ENCODE data around the gene EARS2. TPM values are rescaled to one million over a fixed set of nuclear protein-coding genes. Genes with fewer than 3 reads are reported as not detected.
"Not testable (repeated sequence)": the region's sequence is repeated elsewhere in the genome, so short reads cannot be mapped to it uniquely, and the experiment has no call there.

The EARS2 gene
- total RNA-seq, 1 experiment from 2014 or later = 50.1 TPM

- Histone ChIP-seq H2AK5ac (ENCODE audit: insufficient read length, low read length) (no peak overlapping the region), H3K9ac (ENCODE audit: extremely low read depth, insufficient read length, low read length) (no peak overlapping the region), H3K79me1 (ENCODE audit: insufficient read depth, low read depth, low read length, poor library complexity, severe bottlenecking) (peaks cover 6% of the 10 kb centered on the region), H2BK12ac (ENCODE audit: insufficient read length, low read depth, low read length) (no peak overlapping the region), H3K18ac (ENCODE audit: insufficient read length, low read depth, low read length) (no peak overlapping the region), H3K27ac (ENCODE audit: insufficient read length, low read depth, low read length) (no peak overlapping the region), H3K23ac (ENCODE audit: insufficient read length, low read depth, low read length) (no peak overlapping the region), H4K91ac (ENCODE audit: insufficient read length, low read depth, low read length) (no peak overlapping the region), H2BK5ac (ENCODE audit: insufficient read length, low read length) (no peak overlapping the region), H3T11ph (ENCODE audit: low read length) (no peak overlapping the region), H4K8ac (replicated peaks; ENCODE audit: insufficient read length, low read depth, low read length) (no peak overlapping the region), H4K5ac (ENCODE audit: insufficient read length, low read depth, low read length) (no peak overlapping the region), H2BK20ac (ENCODE audit: low read depth, low read length, poor library complexity, severe bottlenecking) (no peak overlapping the region), H3K79me2 (ENCODE audit: insufficient read depth, low read length) (peaks cover 24% of the 10 kb centered on the region; the same call in 1 of the 2 replicates), H3K4ac (ENCODE audit: low read depth, low read length) (no peak overlapping the region), H3K56ac (ENCODE audit: insufficient read length, low read depth, low read length) (no peak overlapping the region), H3K23me2 (ENCODE audit: insufficient read length, low read depth, low read length, poor library complexity, severe bottlenecking) (peaks cover 14% of the 10 kb centered on the region), H3K9me3 (ENCODE audit: control insufficient read depth, low read depth, low read length) (no peaks in the 10 kb centered on the region), H3K4me2 (ENCODE audit: insufficient read depth, insufficient read length, low read length) (no peak overlapping the region), H3K4me1 (ENCODE audit: insufficient read depth, low read length) (no peaks in the 10 kb centered on the region), H3K27me3 (ENCODE audit: insufficient read depth, low read length) (no peaks in the 10 kb centered on the region), H2AFZ (ENCODE audit: low read length) (no peak overlapping the region), H4K20me1 (ENCODE audit: control insufficient read depth, insufficient read depth, insufficient read length) (no peaks in the 10 kb centered on the region), H3K14ac (ENCODE audit: insufficient read depth, low read length) (no peak overlapping the region), H2BK15ac (ENCODE audit: low read depth, low read length) (no peak overlapping the region), H2BK120ac (ENCODE audit: low read depth, low read length, poor library complexity, severe bottlenecking) (no peak overlapping the region)
- H3K27ac Mint-ChIP-seq = peak overlapping the region in 1 of 3 experiments; percentile 16; a peak in 2 of 7 replicates
- peaks cover 14 to 16% of the 10 kb centered on the region in 2 experiments for H3K4me1 Mint-ChIP-seq
- peaks cover 11 to 37% (median 24%) of the 10 kb centered on the region in 3 experiments; a peak in 6 of 7 replicates for H3K36me3 Mint-ChIP-seq (ENCODE audit: insufficient read depth in 1 of 3, low read depth in 3 of 3)
- peaks cover 0 to 7% of the 10 kb centered on the region in 2 experiments; a peak in 1 of 5 replicates for H3K9me3 Mint-ChIP-seq
- no peak for DNase-seq
- WGBS (ENCODE audit: extremely low coverage, insufficient read length, low lambda C conversion rate) = no CpG with 5 or more reads among the region's 7 CpGs
- no peaks in the 10 kb centered on the region for H3K27me3 Mint-ChIP-seq (ENCODE audit: low read depth)
- no peak overlapping the region; a peak in 1 of 5 replicates for H3K4me3 Mint-ChIP-seq
- no peak for TF ChIP-seq CTCF (conservative IDR thresholded peaks at IDR 0.05)
Observed at GRCh38 chr16:23511731-23512130, 45.4 kb downstream of the EARS2 start.

- not testable (repeated sequence) for H2BK12ac ChIP-seq (ENCODE audit: insufficient read length, low read depth, low read length); H3K27me3 Mint-ChIP-seq (ENCODE audit: low read depth); H3K9me3 ChIP-seq (ENCODE audit: control insufficient read depth, low read depth, low read length); H3K9ac ChIP-seq (ENCODE audit: extremely low read depth, insufficient read length, low read length); H2AK5ac ChIP-seq (ENCODE audit: insufficient read length, low read length); H3K18ac ChIP-seq (ENCODE audit: insufficient read length, low read depth, low read length); H2BK20ac ChIP-seq (ENCODE audit: low read depth, low read length, poor library complexity, severe bottlenecking); H3K27ac ChIP-seq (ENCODE audit: insufficient read length, low read depth, low read length); H3K56ac ChIP-seq (ENCODE audit: insufficient read length, low read depth, low read length); H3K9me3 Mint-ChIP-seq; H4K20me1 ChIP-seq (ENCODE audit: control insufficient read depth, insufficient read depth, insufficient read length); H2BK120ac ChIP-seq (ENCODE audit: low read depth, low read length, poor library complexity, severe bottlenecking); H3T11ph ChIP-seq (ENCODE audit: low read length); H3K23ac ChIP-seq (ENCODE audit: insufficient read length, low read depth, low read length); H4K91ac ChIP-seq (ENCODE audit: insufficient read length, low read depth, low read length); H3K14ac ChIP-seq (ENCODE audit: insufficient read depth, low read length); DNase-seq; H2BK5ac ChIP-seq (ENCODE audit: insufficient read length, low read length); H3K27me3 ChIP-seq (ENCODE audit: insufficient read depth, low read length); H2BK15ac ChIP-seq (ENCODE audit: low read depth, low read length); H4K8ac ChIP-seq (replicated peaks; ENCODE audit: insufficient read length, low read depth, low read length); H3K4me1 ChIP-seq (ENCODE audit: insufficient read depth, low read length); H2AFZ ChIP-seq (ENCODE audit: low read length); H4K5ac ChIP-seq (ENCODE audit: insufficient read length, low read depth, low read length); H3K4ac ChIP-seq (ENCODE audit: low read depth, low read length)
- H3K23me2 ChIP-seq (ENCODE audit: insufficient read length, low read depth, low read length, poor library complexity, severe bottlenecking) = peaks cover 14% of the 10 kb centered on the region
- Mint-ChIP-seq H3K4me3 (peak overlapping the region; percentile 69 to 85), H3K36me3 (ENCODE audit: insufficient read depth in 1 of 3, low read depth in 3 of 3) (peaks cover 13 to 35% (median 31%) of the 10 kb centered on the region in 3 experiments; a peak in 6 of 7 replicates), H3K27ac (peak overlapping the region in 1 of 3 experiments; percentile 80; a peak in 1 of 7 replicates), H3K4me1 (peaks cover 23 to 24% of the 10 kb centered on the region in 2 experiments)
- H3K79me2 ChIP-seq (ENCODE audit: insufficient read depth, low read length) = peaks cover 32% of the 10 kb centered on the region; the same call in 1 of the 2 replicates
- peak overlapping the region; percentile 98 for H3K4me2 ChIP-seq (ENCODE audit: insufficient read depth, insufficient read length, low read length)
- H3K79me1 ChIP-seq (ENCODE audit: insufficient read depth, low read depth, low read length, poor library complexity, severe bottlenecking) = peaks cover 10% of the 10 kb centered on the region
- no CpG with 5 or more reads among the region's 10 CpGs for WGBS (ENCODE audit: extremely low coverage, insufficient read length, low lambda C conversion rate)
Observed at GRCh38 chr16:23510915-23511270, 46.3 kb downstream of the EARS2 start.

All from H9 (cell line).